Activated naive CD8-positive, alpha-beta T cell treated with anti-CD3 and anti-CD28 coated beads, Interleukin-2, amount 50 U/mL, for 24 hours (primary cell): ENCODE data around the gene PPP2R5E.

Experiments used
- ATAC-seq: fragments of 150-1000 bp; cut with Tn5 transposase; one replicate; pipeline ENCODE4 v1.10.0; 2021
- DNase-seq: peaks from one replicate; pipeline ENCODE4 v3.0.0; 2021
- H3K27ac Mint-ChIP-seq: one replicate; pipeline ENCODE4 v1.8.0; 2021; ENCODE audit warnings: mild to moderate bottlenecking, mixed read lengths
- H3K27me3 Mint-ChIP-seq: one replicate; pipeline ENCODE4 v1.8.0; 2021; ENCODE audit warnings: mixed read lengths
- H3K36me3 Mint-ChIP-seq: one replicate; pipeline ENCODE4 v1.8.0; 2021; ENCODE audit warnings: low read depth, mixed read lengths
- H3K4me1 Mint-ChIP-seq: one replicate; pipeline ENCODE4 v1.8.0; 2021; ENCODE audit warnings: mixed read lengths
- H3K4me3 Mint-ChIP-seq: one replicate; pipeline ENCODE4 v1.8.0; 2021; ENCODE audit warnings: mild to moderate bottlenecking, moderate library complexity, mixed read lengths
- H3K9me3 Mint-ChIP-seq: one replicate; pipeline ENCODE4 v1.8.0; 2021; ENCODE audit warnings: mixed read lengths

The PPP2R5E gene

DNA sequence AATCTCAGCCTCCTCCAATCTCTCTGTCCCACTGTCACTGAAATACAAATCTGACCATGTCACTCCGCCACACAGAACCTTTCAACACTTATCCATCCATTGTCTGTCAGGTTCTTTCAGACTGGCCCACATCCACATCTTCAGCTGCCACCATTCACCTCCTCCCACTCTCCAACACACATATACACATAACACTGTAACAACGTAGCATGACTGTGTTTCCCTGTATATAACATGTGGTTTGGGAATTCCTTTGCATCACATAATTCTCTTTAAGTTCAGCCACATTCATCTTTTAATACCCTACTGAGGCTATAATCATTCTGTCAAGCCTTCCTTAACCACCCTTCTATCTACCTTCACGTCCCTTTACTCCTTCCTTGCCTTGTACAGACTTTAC, 99.2 kb downstream of the PPP2R5E start:
- Mint-ChIP-seq H3K4me3 (no peak overlapping the region), H3K27ac (no peak overlapping the region), H3K9me3 (no peaks in the 10 kb centered on the region), H3K4me1 (peaks cover 23% of the 10 kb centered on the region), H3K36me3 (peaks cover 23% of the 10 kb centered on the region), H3K27me3 (no peaks in the 10 kb centered on the region)
- DNase-seq (no peak), ATAC-seq (no peak)

DNA sequence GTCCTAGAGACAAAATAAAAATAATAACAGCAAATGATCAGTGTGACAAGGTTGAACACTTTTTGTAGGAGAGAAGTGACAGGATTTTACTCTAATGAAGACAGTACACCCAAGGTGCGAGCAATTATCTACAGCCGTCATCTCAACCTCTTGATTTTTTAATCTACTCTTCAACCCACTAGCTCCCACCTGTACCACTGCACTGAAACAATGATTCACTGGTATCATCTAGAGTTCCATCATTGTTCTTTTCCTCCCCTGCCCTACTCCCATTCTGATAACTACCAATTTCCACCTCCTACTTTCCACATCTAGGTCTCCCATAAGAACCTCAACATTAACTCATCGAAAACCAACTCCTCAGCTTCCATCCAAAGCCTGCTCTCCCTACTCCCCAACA, 99.8 kb downstream of the PPP2R5E start:
- DNase-seq (no peak), ATAC-seq (no peak)
- H3K4me3 Mint-ChIP-seq = no peak overlapping the region
- H3K36me3 Mint-ChIP-seq = peaks cover 20% of the 10 kb centered on the region
- H3K27ac Mint-ChIP-seq = no peak overlapping the region
- H3K9me3 Mint-ChIP-seq = no peaks in the 10 kb centered on the region
- no peaks in the 10 kb centered on the region for H3K27me3 Mint-ChIP-seq
- peaks cover 27% of the 10 kb centered on the region for H3K4me1 Mint-ChIP-seq

GRCh38 chr14:63438065-63438757, 105.0 kb downstream of the PPP2R5E start:
- H3K4me1 Mint-ChIP-seq = peaks cover 57% of the 10 kb centered on the region
- H3K9me3 Mint-ChIP-seq = no peaks in the 10 kb centered on the region
- no peak for ATAC-seq
- peak overlapping the region; percentile 9 for H3K27ac Mint-ChIP-seq
- H3K4me3 Mint-ChIP-seq = no peak overlapping the region
- no peaks in the 10 kb centered on the region for H3K27me3 Mint-ChIP-seq
- H3K36me3 Mint-ChIP-seq = peaks cover 15% of the 10 kb centered on the region
- DNase-seq = peak; percentile 10

GRCh38 chr14:63436286-63437098, 106.7 kb downstream of the PPP2R5E start:
- Mint-ChIP-seq H3K4me1 (peaks cover 63% of the 10 kb centered on the region), H3K27ac (no peak overlapping the region), H3K36me3 (peaks cover 11% of the 10 kb centered on the region), H3K9me3 (no peaks in the 10 kb centered on the region), H3K27me3 (no peaks in the 10 kb centered on the region), H3K4me3 (no peak overlapping the region)
- DNase-seq = no peak
- no peak for ATAC-seq

DNA sequence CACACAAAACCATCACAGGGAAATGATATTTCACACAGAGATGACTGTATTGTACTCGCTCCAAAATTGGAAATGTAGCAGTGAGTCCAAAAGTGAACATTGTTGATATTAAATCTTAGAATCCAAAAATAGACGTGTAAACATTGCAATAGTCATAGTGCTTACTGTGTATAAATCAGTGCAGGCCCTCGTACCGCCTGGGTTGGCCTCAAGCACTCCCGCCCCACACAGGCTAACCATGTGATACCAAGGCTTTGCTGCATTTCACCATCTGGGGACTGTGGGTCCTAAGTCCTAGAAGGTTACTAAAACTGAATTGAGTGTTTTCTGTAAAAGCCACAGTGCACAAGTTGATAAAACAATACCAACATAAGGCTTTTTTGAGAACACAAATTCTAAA, 107.3 kb downstream of the PPP2R5E start:
- Mint-ChIP-seq H3K27ac (no peak overlapping the region), H3K9me3 (no peaks in the 10 kb centered on the region), H3K4me3 (no peak overlapping the region), H3K4me1 (peaks cover 61% of the 10 kb centered on the region), H3K36me3 (peaks cover 5% of the 10 kb centered on the region), H3K27me3 (no peaks in the 10 kb centered on the region)
- no peak for ATAC-seq
- no peak for DNase-seq

- Mint-ChIP-seq H3K4me3 (no peak overlapping the region), H3K27ac (no peak overlapping the region), H3K4me1 (peaks cover 60% of the 10 kb centered on the region), H3K27me3 (no peaks in the 10 kb centered on the region), H3K36me3 (peaks cover 5% of the 10 kb centered on the region), H3K9me3 (no peaks in the 10 kb centered on the region)
- ATAC-seq = no peak
- DNase-seq = no peak
These were observed 108.0 kb downstream of the PPP2R5E start for GRCh38 chr14:63435204-63435603.

DNA sequence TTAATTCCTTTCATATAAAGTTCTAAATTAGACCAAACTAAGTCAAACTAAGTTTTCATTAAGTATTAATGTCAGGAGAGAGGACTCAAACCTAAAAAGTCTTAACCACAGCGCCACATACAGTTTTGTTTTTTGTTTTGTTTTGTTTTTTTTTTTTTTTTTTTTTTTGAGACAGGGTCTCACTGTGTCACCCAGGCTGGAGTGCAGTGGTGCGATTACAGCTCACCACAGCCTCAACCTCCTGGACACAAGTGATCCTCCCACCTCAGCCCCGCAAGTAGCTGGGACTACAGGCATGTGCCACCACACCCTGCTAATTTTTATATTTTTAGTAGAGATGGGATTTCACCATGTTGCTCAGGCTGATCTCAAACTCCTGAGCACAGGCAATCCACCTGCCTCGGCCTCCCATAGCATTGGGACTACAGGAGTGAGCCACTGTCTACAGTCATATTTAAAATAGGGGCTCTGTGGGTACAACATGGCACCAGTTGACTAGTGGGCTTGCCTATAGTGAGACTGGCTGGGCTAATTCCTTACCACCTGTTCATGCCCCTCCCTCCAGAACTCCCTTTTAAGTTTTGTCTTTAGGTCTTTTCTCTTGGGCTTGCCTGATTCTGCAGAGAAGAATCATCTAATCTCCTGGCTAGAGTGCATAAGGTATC, 110.2 kb downstream of the PPP2R5E start:
- Mint-ChIP-seq H3K4me1 (peaks cover 45% of the 10 kb centered on the region), H3K4me3 (no peak overlapping the region), H3K27me3 (no peaks in the 10 kb centered on the region), H3K36me3 (peaks cover 5% of the 10 kb centered on the region), H3K9me3 (no peaks in the 10 kb centered on the region), H3K27ac (no peak overlapping the region)
- ATAC-seq (no peak), DNase-seq (no peak)

- no peaks in the 10 kb centered on the region for H3K27me3 Mint-ChIP-seq
- peaks cover 37% of the 10 kb centered on the region for H3K4me1 Mint-ChIP-seq
- no peak overlapping the region for H3K27ac Mint-ChIP-seq
- ATAC-seq (no peak), DNase-seq (no peak)
- H3K9me3 Mint-ChIP-seq = no peaks in the 10 kb centered on the region
- H3K4me3 Mint-ChIP-seq = no peak overlapping the region
- H3K36me3 Mint-ChIP-seq = peaks cover 5% of the 10 kb centered on the region
These were observed 110.9 kb downstream of the PPP2R5E start for GRCh38 chr14:63432228-63432627.

- H3K4me3 Mint-ChIP-seq = no peak overlapping the region
- peaks cover 30% of the 10 kb centered on the region for H3K4me1 Mint-ChIP-seq
- peaks cover 5% of the 10 kb centered on the region for H3K36me3 Mint-ChIP-seq
- ATAC-seq (no peak), DNase-seq (no peak)
- no peaks in the 10 kb centered on the region for H3K9me3 Mint-ChIP-seq
- no peaks in the 10 kb centered on the region for H3K27me3 Mint-ChIP-seq
- no peak overlapping the region for H3K27ac Mint-ChIP-seq
These were observed 111.7 kb downstream of the PPP2R5E start for GRCh38 chr14:63431466-63431865.

DNA sequence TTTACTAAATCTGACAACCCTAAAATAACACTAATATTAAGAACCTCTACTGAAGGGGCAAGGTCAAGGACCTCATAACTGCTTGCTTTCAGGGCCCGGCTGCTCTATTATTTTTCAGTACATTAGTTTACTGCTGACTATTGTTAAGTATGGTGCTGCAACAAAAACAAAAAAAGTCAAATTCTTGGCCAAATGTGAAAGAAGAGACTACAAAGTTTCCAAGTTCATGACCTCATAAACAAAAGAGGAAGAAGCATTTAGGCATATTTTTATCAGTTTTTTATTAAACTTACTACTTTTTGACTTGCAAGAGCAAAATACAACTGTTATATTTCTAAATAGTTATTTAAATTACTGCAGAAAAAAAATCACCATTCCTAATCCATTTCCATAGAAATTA, 114.7 kb downstream of the PPP2R5E start:
- Mint-ChIP-seq H3K9me3 (no peaks in the 10 kb centered on the region), H3K27me3 (no peaks in the 10 kb centered on the region), H3K4me3 (no peak overlapping the region), H3K36me3 (no peaks in the 10 kb centered on the region), H3K27ac (no peak overlapping the region), H3K4me1 (peaks cover 7% of the 10 kb centered on the region)
- DNase-seq = no peak
- ATAC-seq = no peak

- Mint-ChIP-seq H3K4me3 (no peak overlapping the region), H3K27ac (no peak overlapping the region), H3K4me1 (no peaks in the 10 kb centered on the region), H3K9me3 (no peaks in the 10 kb centered on the region), H3K36me3 (no peaks in the 10 kb centered on the region), H3K27me3 (no peaks in the 10 kb centered on the region)
- no peak for ATAC-seq
- no peak for DNase-seq
These were observed 116.3 kb downstream of the PPP2R5E start for GRCh38 chr14:63426838-63427352.

- no peak for DNase-seq
- Mint-ChIP-seq H3K4me1 (no peaks in the 10 kb centered on the region), H3K27me3 (no peaks in the 10 kb centered on the region), H3K36me3 (peaks cover 10% of the 10 kb centered on the region), H3K4me3 (no peak overlapping the region), H3K9me3 (no peaks in the 10 kb centered on the region), H3K27ac (no peak overlapping the region)
- ATAC-seq = no peak
These were observed 119.3 kb downstream of the PPP2R5E start for GRCh38 chr14:63423889-63424288.

GRCh38 chr14:63423381-63423780, 119.8 kb downstream of the PPP2R5E start:
- no peak overlapping the region for H3K4me3 Mint-ChIP-seq
- no peak overlapping the region for H3K27ac Mint-ChIP-seq
- DNase-seq (no peak), ATAC-seq (no peak)
- H3K27me3 Mint-ChIP-seq = no peaks in the 10 kb centered on the region
- H3K9me3 Mint-ChIP-seq = no peaks in the 10 kb centered on the region
- H3K36me3 Mint-ChIP-seq = peaks cover 10% of the 10 kb centered on the region
- H3K4me1 Mint-ChIP-seq = no peaks in the 10 kb centered on the region

GRCh38 chr14:63421919-63422318, 121.3 kb downstream of the PPP2R5E start:
- ATAC-seq (no peak), DNase-seq (no peak)
- Mint-ChIP-seq H3K27me3 (no peaks in the 10 kb centered on the region), H3K4me3 (no peak overlapping the region), H3K4me1 (no peaks in the 10 kb centered on the region), H3K9me3 (no peaks in the 10 kb centered on the region), H3K27ac (no peak overlapping the region), H3K36me3 (peaks cover 10% of the 10 kb centered on the region)

DNA sequence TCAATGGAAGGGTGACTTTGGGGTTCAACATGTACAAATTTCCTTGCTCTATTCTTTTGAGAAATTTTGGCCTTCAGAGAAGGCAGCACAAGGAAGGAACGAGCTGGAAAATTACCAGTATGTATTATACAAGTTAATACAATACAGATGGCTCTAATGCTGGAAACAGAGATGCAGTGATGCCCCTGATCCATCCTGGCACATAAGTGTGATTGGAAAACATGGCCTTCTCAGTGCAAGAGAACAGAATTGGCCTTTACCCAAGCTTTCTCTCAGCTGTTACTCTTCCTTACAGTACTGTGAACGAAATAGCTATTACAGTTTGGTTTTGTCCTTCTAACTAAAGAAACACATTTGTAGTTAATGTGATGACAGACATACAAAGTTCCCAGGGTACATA, 122.0 kb downstream of the PPP2R5E start:
- H3K4me3 Mint-ChIP-seq = no peak overlapping the region
- H3K27me3 Mint-ChIP-seq = no peaks in the 10 kb centered on the region
- ATAC-seq (no peak), DNase-seq (no peak)
- H3K9me3 Mint-ChIP-seq = no peaks in the 10 kb centered on the region
- H3K4me1 Mint-ChIP-seq = no peaks in the 10 kb centered on the region
- no peak overlapping the region for H3K27ac Mint-ChIP-seq
- peaks cover 10% of the 10 kb centered on the region for H3K36me3 Mint-ChIP-seq
